ENCODE data around the gene ARHGAP26. TPM values are rescaled to one million over a fixed set of nuclear protein-coding genes. Genes with fewer than 3 reads are reported as not detected.

ARHGAP26 gene
- polyA plus RNA-seq, 4 donors = 7.6 to 31.7 (median 11.5) TPM

DNA sequence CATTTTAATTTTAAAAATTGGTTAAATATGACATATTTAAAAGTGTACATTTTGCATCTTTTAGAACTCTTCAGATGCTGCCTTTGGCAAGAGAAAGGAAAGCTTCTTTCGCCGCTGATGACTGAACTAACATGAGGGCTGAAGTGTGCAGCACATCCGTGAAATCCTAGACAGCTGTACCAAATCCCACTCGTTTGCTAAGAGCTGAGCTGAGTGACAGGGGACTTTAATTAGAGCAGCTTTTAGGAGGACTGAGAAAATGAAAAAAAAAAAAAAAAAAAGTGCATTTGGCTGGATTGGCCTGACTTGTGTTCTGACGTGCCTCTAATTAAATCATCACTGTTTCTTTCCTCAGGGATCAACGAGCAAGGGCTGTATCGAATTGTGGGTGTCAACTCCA lies 271.3 kb downstream of the ARHGAP26 start:
- no peak overlapping the region for H3K4me3 ChIP-seq (ENCODE audit: low read depth in 1 of 3, low read length in 3 of 3)
- H3K27me3 ChIP-seq (ENCODE audit: control insufficient read depth in 3 of 3, insufficient read depth in 3 of 3, low read length in 3 of 3) = no peaks in the 10 kb centered on the region
- H3K9me3 ChIP-seq (ENCODE audit: control insufficient read depth in 2 of 2, insufficient read depth in 1 of 2, low read depth in 1 of 2, low read length in 1 of 2) = no peaks in the 10 kb centered on the region
- DNase-seq = no peak
- H3K4me1 ChIP-seq (ENCODE audit: control insufficient read depth in 3 of 3, insufficient read depth in 2 of 3, low read depth in 1 of 3, low read length in 2 of 3) = no peaks in the 10 kb centered on the region
- 81 to 95% (median 91%) methylated on average over 7 of the region's 7 CpGs for WGBS, 3 donors
- no peak for FAIRE-seq
- no peak overlapping the region for H3K27ac ChIP-seq (ENCODE audit: low read depth in 1 of 3, low read length in 2 of 3)
- peaks cover 0 to 16% (median 15%) of the 10 kb centered on the region in 3 donors for H3K36me3 ChIP-seq (ENCODE audit: control insufficient read depth in 3 of 3, insufficient read depth in 2 of 3, low read depth in 1 of 3, low read length in 3 of 3)

DNA sequence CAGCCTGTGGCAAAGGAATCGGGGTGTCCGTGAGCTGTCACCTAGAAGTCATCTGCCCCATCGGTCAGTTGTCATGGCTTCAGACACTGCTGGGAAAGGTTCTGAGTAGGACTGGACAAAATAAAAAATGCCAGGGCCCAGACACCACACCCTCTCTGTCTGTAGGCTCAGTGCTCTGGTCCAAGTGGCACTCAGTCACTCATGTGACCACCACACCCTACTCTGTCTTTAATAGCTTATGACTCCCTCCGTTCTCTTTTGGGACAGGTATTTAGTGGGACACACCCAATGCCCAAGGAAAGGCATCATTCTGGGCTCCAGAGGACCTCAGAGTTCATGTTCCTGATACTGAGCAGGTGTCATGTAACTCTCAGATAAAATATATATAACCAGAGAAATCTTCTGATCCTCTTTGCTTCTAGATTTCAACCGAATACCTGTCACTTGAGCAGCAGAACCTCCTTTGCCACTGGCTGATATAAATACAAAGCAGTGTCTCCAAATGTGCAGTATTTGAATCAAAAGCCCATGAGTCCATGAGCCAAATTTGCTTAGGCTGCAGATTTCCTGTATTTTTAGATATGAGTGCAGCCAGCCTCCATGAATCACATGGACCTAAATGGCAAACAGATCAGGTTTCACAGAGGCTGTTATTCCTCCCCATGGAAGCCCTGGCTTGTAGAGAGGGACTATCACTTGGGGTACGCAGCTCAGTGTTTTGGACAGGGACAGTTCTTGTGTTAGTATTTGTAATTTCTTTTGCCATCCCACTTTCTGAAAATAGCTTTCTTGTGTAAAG lies 272.0 kb downstream of the ARHGAP26 start:
- Histone ChIP-seq H3K36me3 (ENCODE audit: control insufficient read depth in 3 of 3, insufficient read depth in 2 of 3, low read depth in 1 of 3, low read length in 3 of 3) (peaks cover 0 to 16% (median 15%) of the 10 kb centered on the region in 3 donors), H3K27me3 (ENCODE audit: control insufficient read depth in 3 of 3, insufficient read depth in 3 of 3, low read length in 3 of 3) (no peaks in the 10 kb centered on the region), H3K27ac (ENCODE audit: low read depth in 1 of 3, low read length in 2 of 3) (no peak overlapping the region), H3K4me3 (ENCODE audit: low read depth in 1 of 3, low read length in 3 of 3) (no peak overlapping the region), H3K4me1 (ENCODE audit: control insufficient read depth in 3 of 3, insufficient read depth in 2 of 3, low read depth in 1 of 3, low read length in 2 of 3) (no peaks in the 10 kb centered on the region), H3K9me3 (ENCODE audit: control insufficient read depth in 2 of 2, insufficient read depth in 1 of 2, low read depth in 1 of 2, low read length in 1 of 2) (no peaks in the 10 kb centered on the region)
- WGBS, 3 donors = 82 to 88% (median 84%) methylated on average over 6 of the region's 6 CpGs
- DNase-seq = no peak
- FAIRE-seq = no peak

DNA sequence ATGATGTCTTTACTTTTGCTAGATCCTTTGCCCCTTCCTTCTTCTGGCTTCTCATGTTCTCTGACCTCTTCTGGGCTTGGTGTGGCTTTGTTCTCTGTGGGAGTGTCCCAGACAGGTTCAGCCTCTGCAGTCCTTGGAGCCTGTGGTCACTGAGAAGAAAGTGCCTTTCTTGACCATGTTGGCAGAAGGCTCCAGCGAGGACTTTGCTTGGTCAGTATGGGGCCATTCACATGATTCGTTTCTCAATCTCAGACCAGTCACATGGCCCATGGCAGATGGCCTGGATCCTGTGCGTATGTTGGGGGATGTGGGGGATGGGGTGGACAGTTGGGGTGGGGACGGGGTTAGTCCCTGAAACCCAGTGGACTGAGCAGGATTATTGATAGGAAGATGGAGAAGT lies 274.1 kb downstream of the ARHGAP26 start:
- Histone ChIP-seq H3K27ac (ENCODE audit: low read depth in 1 of 3, low read length in 2 of 3) (no peak overlapping the region), H3K4me3 (ENCODE audit: low read depth in 1 of 3, low read length in 3 of 3) (no peak overlapping the region), H3K36me3 (ENCODE audit: control insufficient read depth in 3 of 3, insufficient read depth in 2 of 3, low read depth in 1 of 3, low read length in 3 of 3) (peaks cover 0 to 18% (median 15%) of the 10 kb centered on the region in 3 donors), H3K9me3 (ENCODE audit: control insufficient read depth in 2 of 2, insufficient read depth in 1 of 2, low read depth in 1 of 2, low read length in 1 of 2) (no peaks in the 10 kb centered on the region), H3K4me1 (ENCODE audit: control insufficient read depth in 3 of 3, insufficient read depth in 2 of 3, low read depth in 1 of 3, low read length in 2 of 3) (no peaks in the 10 kb centered on the region), H3K27me3 (ENCODE audit: control insufficient read depth in 3 of 3, insufficient read depth in 3 of 3, low read length in 3 of 3) (no peaks in the 10 kb centered on the region)
- WGBS, 3 donors = 91 to 99% (median 94%) methylated on average over 4 of the region's 4 CpGs
- no peak for FAIRE-seq
- no peak for DNase-seq

DNA sequence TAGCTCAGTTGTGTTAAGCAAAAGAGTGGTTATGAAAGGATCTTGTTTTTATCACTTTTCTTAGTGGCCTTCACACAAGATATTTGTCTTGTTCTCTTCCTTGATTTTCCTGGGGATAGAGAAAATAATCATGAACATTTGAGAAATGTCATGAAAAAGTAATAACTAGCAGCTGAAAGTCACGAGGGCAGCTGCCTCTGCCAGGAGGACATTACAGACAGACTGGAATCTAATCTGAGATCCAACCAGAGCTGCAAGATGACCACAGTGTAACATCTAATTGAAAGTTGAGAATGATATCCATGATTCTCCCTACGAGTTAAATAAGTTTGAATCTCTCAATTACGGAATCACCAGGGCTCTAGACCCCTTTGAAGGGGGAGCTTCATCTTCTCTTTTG lies 274.9 kb downstream of the ARHGAP26 start:
- 83 to 98% (median 95%) methylated on average over 3 of the region's 3 CpGs for WGBS, 3 donors
- no peak overlapping the region for H3K27ac ChIP-seq (ENCODE audit: low read depth in 1 of 3, low read length in 2 of 3)

DNA sequence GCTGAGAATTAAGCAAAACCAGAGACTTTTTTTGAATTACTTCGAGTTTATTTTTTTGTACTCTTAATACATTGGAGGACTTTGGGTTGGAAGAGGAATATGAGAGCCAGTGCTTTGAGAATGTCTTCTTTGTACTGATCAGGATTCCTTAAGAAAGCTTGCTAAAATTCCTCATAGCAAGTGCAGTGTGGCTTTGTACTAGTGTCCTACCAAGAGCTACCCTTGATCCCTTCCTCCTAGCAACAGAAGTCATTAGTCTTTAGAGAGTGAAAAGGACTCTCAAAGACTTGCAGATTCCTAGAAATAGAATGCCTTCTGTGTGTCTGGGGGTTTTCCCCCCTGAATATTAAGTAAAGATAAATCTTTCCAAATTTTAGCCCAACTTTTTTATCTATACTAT lies 276.1 kb downstream of the ARHGAP26 start:
- no peak overlapping the region for H3K4me3 ChIP-seq (ENCODE audit: low read depth in 1 of 3, low read length in 3 of 3)
- DNase-seq (no peak), FAIRE-seq (no peak)
- no peaks in the 10 kb centered on the region for H3K27me3 ChIP-seq (ENCODE audit: control insufficient read depth in 3 of 3, insufficient read depth in 3 of 3, low read length in 3 of 3)
- no peaks in the 10 kb centered on the region for H3K9me3 ChIP-seq (ENCODE audit: control insufficient read depth in 2 of 2, insufficient read depth in 1 of 2, low read depth in 1 of 2, low read length in 1 of 2)
- no peak overlapping the region for H3K27ac ChIP-seq (ENCODE audit: low read depth in 1 of 3, low read length in 2 of 3)
- 92 to 100% (median 96%) methylated on average over 1 of the region's 1 CpG for WGBS, 3 donors
- H3K36me3 ChIP-seq (ENCODE audit: control insufficient read depth in 3 of 3, insufficient read depth in 2 of 3, low read depth in 1 of 3, low read length in 3 of 3) = peaks cover 3 to 21% (median 15%) of the 10 kb centered on the region in 3 donors
- peaks cover 0 to 2% (median 0%) of the 10 kb centered on the region in 3 donors for H3K4me1 ChIP-seq (ENCODE audit: control insufficient read depth in 3 of 3, insufficient read depth in 2 of 3, low read depth in 1 of 3, low read length in 2 of 3)

More for the DNA sequence above, 274.9 kb downstream of the ARHGAP26 start:
- H3K36me3 ChIP-seq (ENCODE audit: control insufficient read depth in 3 of 3, insufficient read depth in 2 of 3, low read depth in 1 of 3, low read length in 3 of 3) = peaks cover 3 to 18% (median 17%) of the 10 kb centered on the region in 3 donors
- no peaks in the 10 kb centered on the region for H3K9me3 ChIP-seq (ENCODE audit: control insufficient read depth in 2 of 2, insufficient read depth in 1 of 2, low read depth in 1 of 2, low read length in 1 of 2)
- FAIRE-seq (no peak), DNase-seq (no peak)
- H3K27me3 ChIP-seq (ENCODE audit: control insufficient read depth in 3 of 3, insufficient read depth in 3 of 3, low read length in 3 of 3) = no peaks in the 10 kb centered on the region
- no peaks in the 10 kb centered on the region for H3K4me1 ChIP-seq (ENCODE audit: control insufficient read depth in 3 of 3, insufficient read depth in 2 of 3, low read depth in 1 of 3, low read length in 2 of 3)
- H3K4me3 ChIP-seq (ENCODE audit: low read depth in 1 of 3, low read length in 3 of 3) = no peak overlapping the region

DNA sequence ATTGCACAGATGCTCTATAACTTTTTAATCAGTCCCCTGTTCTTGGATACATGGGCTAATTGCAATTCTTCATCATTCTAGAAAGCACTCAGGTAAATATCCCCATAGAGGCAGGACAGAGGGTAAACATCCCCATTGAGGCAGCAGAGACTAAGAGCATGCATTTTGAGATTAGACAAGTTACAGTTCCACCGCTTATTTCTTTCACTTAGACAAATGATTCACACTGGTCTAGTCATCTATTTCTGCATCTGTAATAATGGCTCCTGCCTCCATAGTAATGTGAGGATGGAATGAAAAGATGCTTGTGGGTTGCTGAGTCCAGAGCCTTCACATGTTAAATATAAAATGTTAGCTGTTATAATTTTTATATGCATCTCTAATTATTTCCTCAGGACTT lies 276.9 kb downstream of the ARHGAP26 start:
- Histone ChIP-seq H3K36me3 (ENCODE audit: control insufficient read depth in 3 of 3, insufficient read depth in 2 of 3, low read depth in 1 of 3, low read length in 3 of 3) (peaks cover 5 to 14% (median 13%) of the 10 kb centered on the region in 3 donors), H3K4me3 (ENCODE audit: low read depth in 1 of 3, low read length in 3 of 3) (no peak overlapping the region), H3K9me3 (ENCODE audit: control insufficient read depth in 2 of 2, insufficient read depth in 1 of 2, low read depth in 1 of 2, low read length in 1 of 2) (no peaks in the 10 kb centered on the region), H3K27ac (ENCODE audit: low read depth in 1 of 3, low read length in 2 of 3) (no peak overlapping the region), H3K4me1 (ENCODE audit: control insufficient read depth in 3 of 3, insufficient read depth in 2 of 3, low read depth in 1 of 3, low read length in 2 of 3) (peaks cover 0 to 9% (median 0%) of the 10 kb centered on the region in 3 donors), H3K27me3 (ENCODE audit: control insufficient read depth in 3 of 3, insufficient read depth in 3 of 3, low read length in 3 of 3) (no peaks in the 10 kb centered on the region)
- WGBS, 3 donors = 84 to 97% (median 93%) methylated on average over 1 of the region's 1 CpG
- no peak for DNase-seq
- FAIRE-seq = no peak

DNA sequence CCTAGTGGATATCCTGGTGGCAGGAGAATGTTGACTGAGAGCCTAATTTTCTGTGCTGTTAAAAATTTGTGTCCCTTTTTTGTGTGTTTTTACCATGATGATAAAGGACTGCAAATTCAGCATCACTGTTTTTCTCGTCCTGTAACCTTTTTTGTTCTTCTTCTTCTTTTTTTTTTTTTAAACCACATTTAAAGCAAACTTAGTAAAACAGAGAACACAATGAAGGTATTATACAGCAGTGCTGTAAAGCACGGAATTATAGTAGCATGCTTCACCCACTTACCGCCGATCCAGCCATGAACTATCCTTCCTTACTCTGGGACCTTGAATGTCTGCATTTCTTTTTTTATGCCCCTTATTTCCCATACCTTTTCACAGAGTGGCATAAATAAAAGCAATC lies 280.0 kb downstream of the ARHGAP26 start:
- FAIRE-seq = no peak
- Histone ChIP-seq H3K36me3 (ENCODE audit: control insufficient read depth in 3 of 3, insufficient read depth in 2 of 3, low read depth in 1 of 3, low read length in 3 of 3) (peaks cover 5 to 10% (median 6%) of the 10 kb centered on the region in 3 donors), H3K4me1 (ENCODE audit: control insufficient read depth in 3 of 3, insufficient read depth in 2 of 3, low read depth in 1 of 3, low read length in 2 of 3) (peaks cover 0 to 9% (median 0%) of the 10 kb centered on the region in 3 donors), H3K4me3 (ENCODE audit: low read depth in 1 of 3, low read length in 3 of 3) (no peak overlapping the region), H3K9me3 (ENCODE audit: control insufficient read depth in 2 of 2, insufficient read depth in 1 of 2, low read depth in 1 of 2, low read length in 1 of 2) (no peaks in the 10 kb centered on the region), H3K27me3 (ENCODE audit: control insufficient read depth in 3 of 3, insufficient read depth in 3 of 3, low read length in 3 of 3) (no peaks in the 10 kb centered on the region), H3K27ac (ENCODE audit: low read depth in 1 of 3, low read length in 2 of 3) (no peak overlapping the region)
- no peak for DNase-seq
- WGBS, 3 donors = 90 to 91% (median 90%) methylated on average over 4 of the region's 4 CpGs

DNA sequence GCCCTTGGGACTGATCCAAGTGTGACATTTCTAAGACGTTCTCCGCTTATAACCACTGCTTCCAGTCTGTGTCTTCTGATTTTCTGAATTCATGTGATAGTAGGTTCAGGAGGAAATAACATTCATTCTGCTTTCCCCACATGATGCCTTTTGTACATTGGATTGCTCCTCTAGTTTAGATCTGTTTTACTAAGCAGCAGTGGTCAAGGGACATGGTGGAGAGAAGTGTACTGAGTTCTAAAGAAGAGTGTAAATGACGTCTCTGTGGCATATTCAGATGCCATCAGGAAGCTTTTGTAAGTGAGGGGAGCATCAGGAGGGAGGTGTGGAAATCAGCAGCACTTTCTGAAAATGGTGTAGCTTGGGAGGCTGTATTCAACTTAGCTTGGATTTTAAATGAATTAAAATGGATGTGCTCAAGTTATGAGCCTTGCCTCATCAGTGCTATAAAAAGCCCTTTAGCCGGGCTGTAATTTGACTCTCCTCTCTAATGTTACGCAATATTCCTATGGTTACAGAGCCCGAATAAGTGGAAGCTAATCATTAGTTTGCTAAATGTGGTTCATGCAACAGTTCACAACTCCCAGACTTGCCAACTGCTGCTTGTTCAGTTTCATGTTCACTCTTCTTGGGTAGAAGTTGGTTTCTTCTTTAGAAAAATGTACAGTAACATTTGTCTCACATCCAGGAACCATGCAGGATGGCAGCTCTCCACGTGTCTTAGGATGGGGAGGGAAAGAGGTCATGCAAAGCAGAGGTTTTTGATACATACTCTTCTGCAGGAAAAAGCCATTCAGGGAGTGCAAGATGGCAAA lies 281.3 kb downstream of the ARHGAP26 start:
- H3K9me3 ChIP-seq (ENCODE audit: control insufficient read depth in 2 of 2, insufficient read depth in 1 of 2, low read depth in 1 of 2, low read length in 1 of 2) = no peaks in the 10 kb centered on the region
- FAIRE-seq (no peak), DNase-seq (peak; percentile 51 to 75)
- H3K4me3 ChIP-seq (ENCODE audit: low read depth in 1 of 3, low read length in 3 of 3) = no peak overlapping the region
- H3K27me3 ChIP-seq (ENCODE audit: control insufficient read depth in 3 of 3, insufficient read depth in 3 of 3, low read length in 3 of 3) = no peaks in the 10 kb centered on the region
- peak overlapping the region in 2 of 3 donors; percentile 49 to 69 for H3K27ac ChIP-seq (ENCODE audit: low read depth in 1 of 3, low read length in 2 of 3)
- peaks cover 4 to 7% (median 5%) of the 10 kb centered on the region in 3 donors for H3K36me3 ChIP-seq (ENCODE audit: control insufficient read depth in 3 of 3, insufficient read depth in 2 of 3, low read depth in 1 of 3, low read length in 3 of 3)
- H3K4me1 ChIP-seq (ENCODE audit: control insufficient read depth in 3 of 3, insufficient read depth in 2 of 3, low read depth in 1 of 3, low read length in 2 of 3) = peaks cover 0 to 9% (median 0%) of the 10 kb centered on the region in 3 donors
- 45 to 54% (median 47%) methylated on average over 7 of the region's 7 CpGs for WGBS, 3 donors
